Fibroblast of mammary gland (primary cell): ENCODE measurements around the gene SH3GL2.

ENCODE experiments used
- DNase-seq: peaks from one replicate; pipeline ENCODE4 v3.0.0-alpha.2; 2010; ENCODE audit warnings: low read depth
- H3K4me3 ChIP-seq: 2 replicates; pipeline ENCODE4 v1.5.1; 2011; ENCODE audit warnings: low read depth, mild to moderate bottlenecking, low read length, moderate library complexity; ENCODE audit not compliant: control insufficient read depth
- TF ChIP-seq, protein P1 (sequence below): conservative IDR thresholded peaks from 2 replicates; pipeline ENCODE4 v1.5.1; 2011; ENCODE audit warnings: low read depth, low read length, inconsistent platforms; ENCODE audit not compliant: control insufficient read depth, insufficient read depth

Gene SH3GL2

GRCh38 chr9:17829064-17829463, 250.2 kb downstream of the SH3GL2 start:
- TF ChIP-seq, protein P1, sequence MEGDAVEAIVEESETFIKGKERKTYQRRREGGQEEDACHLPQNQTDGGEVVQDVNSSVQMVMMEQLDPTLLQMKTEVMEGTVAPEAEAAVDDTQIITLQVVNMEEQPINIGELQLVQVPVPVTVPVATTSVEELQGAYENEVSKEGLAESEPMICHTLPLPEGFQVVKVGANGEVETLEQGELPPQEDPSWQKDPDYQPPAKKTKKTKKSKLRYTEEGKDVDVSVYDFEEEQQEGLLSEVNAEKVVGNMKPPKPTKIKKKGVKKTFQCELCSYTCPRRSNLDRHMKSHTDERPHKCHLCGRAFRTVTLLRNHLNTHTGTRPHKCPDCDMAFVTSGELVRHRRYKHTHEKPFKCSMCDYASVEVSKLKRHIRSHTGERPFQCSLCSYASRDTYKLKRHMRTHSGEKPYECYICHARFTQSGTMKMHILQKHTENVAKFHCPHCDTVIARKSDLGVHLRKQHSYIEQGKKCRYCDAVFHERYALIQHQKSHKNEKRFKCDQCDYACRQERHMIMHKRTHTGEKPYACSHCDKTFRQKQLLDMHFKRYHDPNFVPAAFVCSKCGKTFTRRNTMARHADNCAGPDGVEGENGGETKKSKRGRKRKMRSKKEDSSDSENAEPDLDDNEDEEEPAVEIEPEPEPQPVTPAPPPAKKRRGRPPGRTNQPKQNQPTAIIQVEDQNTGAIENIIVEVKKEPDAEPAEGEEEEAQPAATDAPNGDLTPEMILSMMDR, result no peak
- DNase-seq, result no peak
- no peak overlapping the region for H3K4me3 ChIP-seq

GRCh38 chr9:17829812-17830385, 251.0 kb downstream of the SH3GL2 start:
- DNase-seq, result no peak
- H3K4me3 ChIP-seq, result no peak overlapping the region
- TF ChIP-seq, protein P1, result no peak

- DNase-seq, result no peak
- no peak overlapping the region for H3K4me3 ChIP-seq
- TF ChIP-seq, protein P1, result no peak
Measured at GRCh38 chr9:17832812-17833211, 253.9 kb downstream of the SH3GL2 start.

DNA sequence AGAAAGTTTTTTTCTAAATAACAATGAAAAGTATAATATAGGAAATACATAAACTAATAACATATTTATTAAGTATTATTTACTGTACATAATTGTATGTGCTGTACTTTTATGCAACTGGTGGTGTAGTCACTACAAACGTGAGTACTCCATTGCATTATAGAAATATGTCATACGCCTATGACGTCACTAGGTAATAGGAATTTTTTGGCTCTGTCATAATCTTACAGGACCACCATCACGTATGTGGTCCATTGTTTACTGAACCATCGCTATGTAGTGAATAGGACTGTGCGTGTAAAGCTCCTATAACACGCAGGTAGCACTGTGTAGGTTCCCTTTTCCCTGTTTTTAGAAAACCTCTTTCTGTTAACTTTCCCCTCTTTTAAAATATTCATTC, 255.0 kb downstream of the SH3GL2 start:
- H3K4me3 ChIP-seq, result no peak overlapping the region
- DNase-seq, result no peak
- TF ChIP-seq, protein P1, result no peak

GRCh38 chr9:17837965-17838364, 259.1 kb downstream of the SH3GL2 start:
- TF ChIP-seq, protein P1, result no peak
- peak; percentile 4 for DNase-seq

DNA sequence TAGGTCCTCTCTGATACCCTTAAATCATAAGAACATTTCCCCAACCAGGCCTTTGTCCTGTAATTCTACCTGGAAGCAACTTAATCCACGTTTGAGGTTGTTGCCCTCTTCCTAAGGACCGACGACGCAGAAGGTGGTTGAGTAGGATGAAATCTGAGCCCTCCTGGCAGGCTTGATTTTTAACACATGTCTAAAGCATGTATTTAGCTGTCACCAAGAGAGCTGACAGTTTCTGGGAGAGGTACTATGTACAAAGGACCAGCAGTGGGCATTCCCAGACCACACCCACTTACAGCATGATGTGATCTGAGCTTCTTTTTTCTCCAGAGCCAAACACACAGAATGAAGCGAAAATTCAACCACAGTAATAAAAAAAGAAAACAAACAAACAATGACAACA, 260.9 kb downstream of the SH3GL2 start:
- TF ChIP-seq, protein P1, result no peak
- H3K4me3 ChIP-seq, result no peak overlapping the region
- no peak for DNase-seq

More at GRCh38 chr9:17837965-17838364, 259.1 kb downstream of the SH3GL2 start:
- no peak overlapping the region for H3K4me3 ChIP-seq

DNA sequence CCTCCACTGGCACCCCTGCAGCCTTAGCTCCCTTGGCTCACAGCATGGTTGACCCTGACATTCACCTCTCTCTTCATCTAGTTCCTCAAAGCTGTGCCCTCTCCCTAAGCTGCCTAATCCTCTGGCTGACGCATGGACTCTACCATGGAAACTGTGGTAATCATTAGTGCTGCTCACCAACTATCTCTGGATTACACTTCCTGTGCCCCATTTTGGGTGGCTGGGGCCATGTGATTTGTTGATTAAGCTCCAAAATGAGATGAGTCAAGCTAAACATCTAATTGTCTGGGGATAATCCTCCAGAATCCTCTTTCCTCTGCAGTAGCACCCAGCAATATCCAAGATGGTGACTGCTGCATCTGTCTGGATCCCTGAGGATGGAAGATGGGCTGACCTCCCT, 264.4 kb downstream of the SH3GL2 start:
- TF ChIP-seq, protein P1, result no peak
- no peak overlapping the region for H3K4me3 ChIP-seq
- no peak for DNase-seq
